ENCODE measurements around the gene GNAT1.
A peak's percentile ranks its signal among the peaks of the same experiment; 100 is the strongest.
"Not testable (repeated sequence)": the region's sequence is repeated elsewhere in the genome, so short reads cannot be mapped to it uniquely, and the experiment has no call there.

The GNAT1 gene

DNA sequence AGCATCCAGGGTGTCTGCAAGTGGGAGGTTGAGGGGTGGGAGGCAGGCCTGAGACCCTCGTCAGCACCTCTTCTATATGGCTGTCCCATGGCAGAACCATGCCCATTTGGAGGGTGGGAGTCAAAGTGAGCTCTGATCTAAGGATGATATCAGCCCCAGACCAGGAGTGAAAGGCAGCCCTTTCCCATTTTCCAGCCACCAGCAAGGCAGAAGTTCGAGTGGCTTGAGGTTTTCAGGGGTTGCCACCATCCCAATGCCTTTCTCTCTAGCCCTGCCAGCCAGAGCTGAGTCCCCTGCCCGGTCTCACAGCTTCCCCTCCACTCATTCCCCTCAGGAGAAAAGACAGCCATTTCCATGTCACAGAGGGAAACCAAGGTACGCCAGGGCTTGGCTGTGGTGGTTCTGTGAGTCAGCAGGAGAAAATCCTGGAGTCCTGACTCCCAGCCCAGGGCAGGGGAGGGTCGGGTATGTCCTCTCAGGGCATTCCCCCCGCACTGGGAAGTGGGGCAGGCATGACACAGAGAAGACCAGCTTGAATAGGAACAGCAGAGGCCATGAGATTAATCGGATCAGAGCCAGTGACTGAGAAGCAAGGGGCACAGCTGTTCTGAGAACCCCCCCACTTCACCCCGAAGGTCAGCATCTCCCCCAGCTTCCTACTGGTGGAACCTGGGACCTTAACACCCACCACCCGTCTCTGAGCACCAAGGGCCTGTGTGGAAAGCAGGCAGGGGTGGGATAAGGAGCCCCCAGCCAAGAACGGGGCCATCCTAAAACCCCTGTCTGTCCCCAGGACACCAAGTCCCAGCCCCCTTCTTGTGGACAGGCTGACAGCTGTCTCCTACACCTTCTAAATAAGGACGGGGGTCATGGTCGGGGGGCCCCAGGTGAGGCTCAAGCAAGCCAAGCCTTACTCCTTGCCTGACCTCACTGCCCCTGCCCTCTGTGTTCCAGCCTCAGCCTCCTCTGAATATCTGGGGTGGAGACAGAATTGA is 12.7 kb downstream of the GNAT1 start:
- no peak for DNase-seq

DNA sequence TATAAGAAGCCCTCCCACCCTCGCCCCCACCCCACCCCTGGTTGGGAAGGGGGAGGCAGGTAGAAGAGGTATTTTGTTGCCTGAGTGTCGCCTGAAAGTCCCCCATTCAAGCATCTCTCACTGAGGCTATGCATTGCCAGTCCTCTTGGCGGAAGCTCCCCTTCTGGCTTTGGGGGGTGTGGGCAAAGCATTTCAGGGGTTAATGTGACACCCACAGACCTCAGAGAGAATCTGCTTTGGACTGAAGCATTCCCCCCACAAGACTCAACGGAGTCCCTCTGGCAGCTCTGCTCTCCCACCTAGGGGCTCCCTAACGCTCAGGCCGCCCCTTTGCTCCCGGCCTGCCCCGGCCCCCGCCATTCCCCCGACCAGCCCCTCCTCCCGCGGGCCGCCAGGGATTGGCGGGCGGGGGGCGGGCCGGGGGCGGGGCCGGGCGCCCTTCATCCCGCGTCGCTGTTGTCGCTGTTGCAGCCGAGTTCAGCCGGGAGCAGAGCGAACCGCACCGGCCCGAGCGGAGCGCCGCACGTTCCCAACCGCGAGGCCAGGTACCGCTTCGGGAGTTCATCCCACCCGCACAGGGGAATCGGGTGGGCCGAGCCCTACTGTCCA is 13.5 kb downstream of the GNAT1 start, which contains the start of gene SLC38A3:
Gene SLC38A3, plus strand, starts transcription at position 468 of the 609 bp plus-strand sequence. CDS start 8,929 bp downstream, outside the sequence.
- DNase-seq, result peak in 1 of 4 experiments; percentile 8

DNA sequence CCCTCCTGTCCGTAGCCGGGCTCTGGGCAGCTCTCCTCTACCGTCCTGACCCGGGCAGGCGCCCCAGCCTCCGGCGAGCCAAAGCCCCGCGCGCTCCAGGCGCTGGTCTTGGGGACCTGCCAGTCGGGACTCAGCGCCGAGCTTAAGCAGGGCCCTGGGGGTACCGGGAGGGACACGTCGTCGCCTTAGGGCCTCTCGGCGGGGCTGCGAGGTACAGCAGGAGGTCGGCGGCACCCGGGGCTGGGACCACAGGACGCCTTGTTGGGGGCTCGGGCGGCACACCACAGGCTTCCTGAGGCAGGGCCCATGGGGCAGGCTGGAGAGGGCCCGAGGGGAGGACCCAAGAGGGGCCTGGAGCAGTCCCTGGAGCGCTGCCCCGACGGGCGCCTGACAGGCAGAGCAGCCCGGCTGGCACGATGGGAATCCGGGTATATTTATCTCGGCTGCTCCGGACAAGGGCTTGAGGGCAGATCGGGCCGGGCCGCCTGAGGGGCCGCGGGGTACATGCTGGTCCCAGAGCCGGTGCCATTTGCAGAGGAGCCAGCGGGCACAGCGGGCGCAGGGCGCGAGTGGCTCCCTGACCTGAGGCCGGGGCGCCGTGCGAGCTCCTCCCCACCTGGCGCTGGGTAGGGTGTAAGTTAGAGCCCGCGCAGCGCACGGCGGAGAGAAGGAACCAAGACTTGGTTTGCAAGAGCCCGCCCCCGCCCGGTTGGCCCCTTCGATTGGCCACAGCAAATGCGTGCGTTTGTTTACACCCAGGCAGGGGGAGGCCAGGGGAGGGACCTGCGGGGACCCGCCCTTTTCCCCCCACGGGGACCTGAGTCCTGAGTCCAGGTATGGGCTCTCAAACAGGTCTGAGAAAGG is 14.2 kb downstream of the GNAT1 start:
- peak in 1 of 4 experiments; percentile 9 for DNase-seq

DNA sequence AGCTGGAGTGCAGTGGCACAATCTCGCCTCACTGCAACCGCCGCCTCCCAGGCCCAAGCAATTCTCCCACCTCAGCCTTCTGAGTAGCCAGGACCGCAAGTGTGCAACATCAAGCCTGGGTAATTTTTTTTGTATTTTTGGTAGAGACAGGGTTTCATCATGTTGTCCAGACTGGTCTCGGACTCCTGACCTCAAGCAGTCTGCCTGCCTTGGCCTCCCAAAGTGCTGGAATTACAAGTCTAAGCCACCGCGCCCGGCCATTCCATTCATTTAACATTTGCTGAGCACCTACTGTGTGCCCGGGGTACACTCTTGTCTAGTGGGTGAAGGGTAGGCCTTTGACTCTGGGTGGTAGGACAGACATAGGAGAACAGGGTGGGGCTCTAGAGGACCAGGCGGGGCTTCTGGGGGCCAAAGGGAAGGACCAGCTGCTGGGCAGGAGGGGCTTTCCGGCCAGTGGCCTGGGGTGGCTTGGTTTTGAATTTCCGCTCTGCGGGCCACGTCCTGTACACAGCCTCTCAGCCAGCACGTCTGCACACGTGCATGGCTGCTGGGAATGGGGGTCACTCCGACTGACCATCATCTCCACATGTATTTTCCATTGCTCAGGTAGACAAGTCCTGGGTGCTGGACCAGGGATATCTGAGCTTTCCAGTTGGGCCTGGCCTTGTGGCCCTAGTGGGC is 16.1 kb downstream of the GNAT1 start:
- DNase-seq, result no peak

DNA sequence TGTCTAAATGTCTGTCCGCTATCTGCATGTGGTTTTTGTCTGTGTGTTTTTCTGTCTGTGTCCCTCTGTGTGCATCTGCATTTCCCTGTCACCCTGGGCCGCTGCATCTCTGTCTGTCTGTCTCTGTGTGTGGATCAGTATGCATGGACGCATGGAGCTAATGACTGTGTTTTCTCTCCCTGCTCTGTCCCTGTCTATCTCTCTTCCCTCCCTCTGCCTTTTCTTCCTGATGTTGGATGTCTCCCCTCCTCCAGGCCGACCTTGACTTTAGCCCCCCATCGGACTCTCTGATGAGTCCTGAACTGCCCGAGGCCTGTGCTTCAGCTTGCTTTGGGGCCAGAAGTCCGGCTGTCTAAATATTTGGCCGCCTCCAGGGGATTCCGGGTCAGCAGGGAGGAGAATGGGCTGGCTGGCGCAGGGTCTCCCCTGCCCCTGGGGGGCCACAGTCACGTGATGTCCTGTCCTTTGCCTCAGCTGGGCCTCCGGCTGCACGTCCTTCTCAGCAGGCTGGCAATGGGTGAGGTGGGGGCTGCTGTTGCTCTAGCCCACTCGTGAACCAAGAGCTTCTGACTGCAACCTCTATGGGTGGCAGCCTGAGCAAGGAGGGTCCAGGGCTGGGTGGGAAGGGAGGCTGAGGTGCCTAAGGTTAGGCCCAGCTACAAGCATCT is 17.4 kb downstream of the GNAT1 start:
- no peak for DNase-seq

DNA sequence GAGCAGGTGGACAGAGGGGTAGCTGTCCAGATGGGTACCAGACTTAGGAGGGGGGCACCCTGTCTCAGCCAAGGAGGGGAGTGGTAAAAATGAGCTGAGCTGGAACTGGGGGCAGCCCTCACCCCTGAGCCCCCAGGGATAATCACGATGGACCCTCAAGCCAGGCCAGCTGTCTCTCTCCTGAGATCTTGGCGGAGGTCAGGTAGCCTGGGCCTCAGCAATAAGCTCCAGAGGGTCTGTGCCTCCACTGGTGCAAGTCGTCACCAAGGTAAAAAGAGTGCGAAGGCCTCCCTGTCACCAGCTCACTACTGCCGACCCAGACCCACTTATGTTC is 18.7 kb downstream of the GNAT1 start:
- no peak for DNase-seq

GRCh38 chr3:50210510-50211367 is 19.3 kb downstream of the GNAT1 start:
- DNase-seq, result no peak

- not testable (repeated sequence) for DNase-seq
These were observed 19.9 kb downstream of the GNAT1 start for GRCh38 chr3:50211368-50211717.

- DNase-seq, result no peak
These were observed 20.5 kb downstream of the GNAT1 start for GRCh38 chr3:50211930-50212329.

GRCh38 chr3:50212502-50212901 is 21.1 kb downstream of the GNAT1 start:
- no peak for DNase-seq

- DNase-seq, result no peak
These were observed 21.6 kb downstream of the GNAT1 start for GRCh38 chr3:50212971-50213370.

DNA sequence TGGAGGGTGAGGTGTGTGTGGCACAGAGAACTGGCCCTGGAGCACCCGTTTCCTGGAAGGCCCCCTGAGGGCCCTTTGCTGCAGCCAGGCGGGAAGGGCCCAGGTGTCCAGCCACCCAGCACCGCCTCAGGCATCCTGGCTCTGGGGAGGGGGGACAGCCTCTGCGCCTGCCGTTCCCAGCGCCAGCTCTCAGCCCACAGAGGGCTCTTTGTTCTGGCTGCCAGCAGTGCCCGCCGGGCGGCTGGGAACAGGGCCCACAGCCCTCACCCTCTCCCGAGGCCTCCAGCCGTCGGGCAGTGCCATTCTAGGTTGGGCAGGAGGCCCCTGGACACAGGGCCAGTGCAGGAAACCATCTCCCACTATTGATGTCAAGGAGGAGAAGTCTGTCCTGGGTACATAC is 22.0 kb downstream of the GNAT1 start:
- no peak for DNase-seq

DNA sequence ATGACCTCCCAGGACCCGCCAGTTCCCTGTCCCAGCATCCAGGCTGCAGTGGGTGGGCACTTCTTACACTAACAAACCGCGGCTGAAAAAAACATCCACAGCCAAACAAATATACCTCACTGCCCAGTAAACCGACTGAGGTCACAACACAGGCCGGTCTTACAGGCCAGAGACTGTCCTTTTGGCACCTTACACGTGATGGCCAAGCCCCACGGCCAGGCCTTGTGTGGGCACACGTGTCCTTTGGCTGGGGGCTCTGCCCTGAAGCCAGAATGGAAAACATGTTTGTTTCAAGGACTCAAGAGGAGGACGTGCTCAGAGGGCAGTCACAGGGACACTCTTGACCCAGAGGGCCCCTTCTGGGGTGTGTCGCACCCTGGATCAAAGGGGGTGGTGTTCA is 23.4 kb downstream of the GNAT1 start:
- no peak for DNase-seq

GRCh38 chr3:50215529-50215928 is 24.1 kb downstream of the GNAT1 start:
- no peak for DNase-seq

DNA sequence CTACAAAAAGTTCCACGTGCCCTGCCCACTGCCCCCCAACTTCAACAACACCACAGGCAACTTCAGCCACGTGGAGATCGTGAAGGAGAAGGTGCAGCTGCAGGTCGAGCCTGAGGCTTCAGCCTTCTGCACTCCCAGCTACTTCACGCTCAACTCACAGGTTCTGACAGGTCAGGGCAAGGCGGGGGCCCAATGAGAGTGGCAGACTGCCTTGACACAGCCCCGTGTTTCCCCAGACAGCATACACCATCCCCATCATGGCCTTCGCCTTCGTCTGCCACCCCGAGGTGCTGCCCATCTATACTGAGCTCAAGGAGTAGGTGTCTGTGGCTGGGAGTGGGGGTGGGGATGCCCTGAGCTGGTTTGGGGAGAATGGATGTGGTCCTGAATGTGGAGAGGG is 26.3 kb downstream of the GNAT1 start:
- DNase-seq, result no peak

DNA sequence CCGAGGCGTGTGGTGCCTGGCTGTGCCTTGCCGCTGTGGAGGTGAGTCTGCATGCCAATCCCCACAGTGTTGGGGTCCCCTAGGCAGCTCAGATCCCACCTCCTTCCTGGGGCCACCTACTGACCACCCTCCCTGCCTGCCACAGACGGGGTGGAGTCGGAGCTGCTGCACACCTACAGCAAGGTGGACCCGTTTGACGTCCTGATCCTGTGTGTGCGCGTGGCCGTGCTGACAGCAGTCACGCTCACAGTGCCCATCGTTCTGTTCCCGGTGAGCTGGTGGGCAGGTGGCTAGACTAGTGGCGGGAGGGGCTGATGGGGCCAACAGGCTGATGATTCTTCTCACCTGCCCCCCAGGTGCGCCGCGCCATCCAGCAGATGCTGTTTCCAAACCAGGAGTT is 27.0 kb downstream of the GNAT1 start:
- DNase-seq, result no peak

GRCh38 chr3:50219285-50219684 is 27.9 kb downstream of the GNAT1 start:
- no peak for DNase-seq

DNA sequence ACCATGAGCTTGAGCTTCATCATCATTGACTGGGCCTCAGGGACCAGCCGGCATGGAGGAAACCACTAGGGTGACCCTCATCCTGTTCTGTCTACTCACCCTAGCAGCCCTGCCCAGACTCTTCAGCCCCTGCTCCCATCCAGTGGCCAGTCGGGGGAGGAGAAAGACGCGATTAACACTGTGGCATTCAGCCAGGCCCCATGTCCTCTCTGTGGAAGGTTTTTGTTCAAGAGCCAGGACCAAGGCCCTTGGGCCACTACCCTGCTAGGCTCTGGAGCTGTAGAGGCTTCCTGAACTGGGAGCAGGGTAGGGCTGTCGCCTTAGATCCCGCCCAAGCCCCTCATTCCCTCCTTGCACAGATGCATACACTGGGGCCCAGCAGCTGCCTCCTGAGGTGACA is 28.7 kb downstream of the GNAT1 start:
- no peak for DNase-seq

GRCh38 chr3:50221051-50221410 is 29.6 kb downstream of the GNAT1 start:
- DNase-seq, result no peak

DNA sequence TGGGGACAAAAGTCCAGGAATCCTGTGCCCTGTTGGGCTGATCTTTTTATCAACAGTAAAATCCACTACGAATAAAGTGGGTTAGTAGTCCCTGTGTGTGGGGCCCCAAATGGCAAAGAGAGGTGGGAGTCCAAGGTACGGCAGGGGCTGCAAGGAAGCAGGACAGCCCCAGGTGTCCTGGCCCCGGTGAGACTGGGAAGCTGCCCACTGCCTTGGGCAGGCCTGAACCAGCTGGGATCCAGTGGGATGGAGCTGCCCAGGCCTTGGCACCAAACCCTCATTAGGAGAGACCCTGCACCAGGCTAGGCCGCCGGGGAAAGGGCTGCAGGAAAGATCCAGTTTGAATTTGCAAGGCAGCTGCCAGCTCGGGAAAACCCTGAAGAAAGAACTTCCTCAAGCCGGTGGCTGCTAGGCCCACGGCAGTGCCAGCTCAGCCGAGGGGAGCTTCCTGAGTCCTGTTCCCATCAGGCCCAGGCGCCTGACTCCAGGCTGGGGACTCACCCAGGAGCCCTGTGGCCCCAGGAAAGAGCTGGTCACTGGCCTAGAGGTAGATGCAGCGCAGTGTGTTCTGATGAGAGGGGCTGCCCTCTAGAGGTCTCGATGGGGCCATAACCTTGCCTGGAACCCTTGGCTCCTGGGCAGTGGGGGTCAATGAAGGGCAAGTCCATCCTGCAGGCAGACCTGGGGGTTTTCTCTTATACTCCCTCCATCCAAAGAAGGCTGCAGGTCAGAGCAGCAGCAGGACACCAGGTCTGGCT is 30.2 kb downstream of the GNAT1 start:
- DNase-seq, result no peak

GRCh38 chr3:50222169-50222528 is 30.7 kb downstream of the GNAT1 start:
- DNase-seq, result no peak

Data from activated naive CD4-positive, alpha-beta T cell (primary cell).